CD4-positive, alpha-beta T cell treated with Interleukin-21 for 1 hour (primary cell): Measurements from ENCODE around the gene KLHL29.

Source experiments
- DNase-seq: peaks from one replicate; pipeline ENCODE4 v3.0.0-alpha.2; 2020

KLHL29 gene

DNA sequence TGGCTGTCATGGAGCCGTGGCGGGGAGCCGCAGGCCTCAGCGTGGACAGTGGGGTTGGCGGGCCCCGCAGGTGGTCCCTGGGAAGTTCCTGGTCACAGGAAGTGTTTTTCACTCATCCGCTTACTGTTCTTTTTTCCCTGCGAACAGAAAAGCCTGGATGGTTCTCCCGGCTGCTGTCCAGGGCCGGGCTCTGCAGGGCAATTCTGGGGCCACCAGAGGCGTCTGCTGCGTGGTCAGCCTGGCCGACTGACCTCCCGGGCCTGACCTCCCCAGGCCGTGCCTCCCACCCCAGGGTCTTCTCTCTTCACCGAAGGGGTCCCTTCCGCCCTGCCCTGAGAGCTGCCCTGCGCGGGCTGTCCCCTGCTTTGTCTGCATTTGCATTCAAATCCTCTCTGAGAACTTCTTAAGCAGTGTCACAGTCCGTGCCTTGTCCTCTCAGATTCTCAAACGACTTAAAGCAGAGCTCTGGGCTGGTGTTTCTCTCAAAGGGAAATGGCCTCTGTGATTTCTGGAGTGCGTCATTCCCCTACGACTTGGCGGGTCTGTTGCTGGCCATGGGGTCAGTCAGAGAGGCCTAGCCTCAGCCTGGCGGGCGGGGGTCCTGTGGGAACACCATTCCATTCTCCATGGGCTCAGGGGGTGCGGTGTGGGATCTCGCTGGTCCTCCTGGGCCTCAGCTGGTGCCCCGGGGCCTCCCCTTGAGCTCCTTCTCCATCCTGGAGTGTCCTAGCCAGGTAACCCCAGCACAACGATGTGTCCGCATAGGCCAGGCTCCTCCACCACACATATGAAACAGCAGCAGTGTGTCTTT, 38.3 kb downstream of the KLHL29 start:
- no peak for DNase-seq

DNA sequence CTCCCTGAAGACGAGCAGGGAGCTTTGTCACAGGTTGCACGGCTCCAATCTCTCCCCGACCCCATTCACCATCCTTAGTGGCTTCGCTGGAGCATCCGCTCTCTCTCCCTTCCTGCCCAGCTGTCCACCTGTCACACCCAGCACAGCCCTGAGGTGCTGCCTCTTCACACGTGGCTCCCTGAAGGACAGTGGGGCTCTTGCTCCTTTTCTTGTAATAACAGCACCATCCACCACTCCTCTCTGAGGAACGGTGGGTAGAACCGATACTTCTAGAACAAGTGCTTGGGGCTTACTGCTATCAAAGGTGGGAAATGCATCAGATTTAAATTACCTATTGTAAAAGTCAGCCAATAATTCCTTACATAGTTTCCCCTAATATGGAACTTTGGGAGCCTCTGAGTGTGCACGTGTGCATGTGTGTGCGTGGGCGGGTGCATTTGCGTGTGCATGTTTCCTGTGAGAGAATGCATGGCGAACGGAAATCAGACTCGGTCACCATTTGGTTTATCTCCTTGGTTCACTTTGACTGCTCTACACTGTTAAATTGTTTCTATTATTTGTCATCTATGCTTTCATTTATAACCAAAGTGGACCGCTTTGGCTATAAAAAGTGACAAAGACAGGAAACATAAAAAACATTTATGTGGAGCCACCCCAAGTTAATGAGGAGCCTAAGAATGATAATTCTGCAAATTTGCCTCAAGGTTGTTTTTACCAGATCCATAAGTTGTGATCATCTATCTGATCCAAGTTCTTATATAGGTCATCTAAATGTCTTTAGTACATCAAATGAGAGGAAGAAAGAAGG, 39.1 kb downstream of the KLHL29 start:
- no peak for DNase-seq

- DNase-seq: no peak
Observed at GRCh38 chr2:23425338-23425871, 40.4 kb downstream of the KLHL29 start.

- no peak for DNase-seq
Observed at GRCh38 chr2:23425885-23426262, 40.9 kb downstream of the KLHL29 start.

- no peak for DNase-seq
Observed at GRCh38 chr2:23426263-23426905, 41.4 kb downstream of the KLHL29 start.

GRCh38 chr2:23427350-23427749, 42.4 kb downstream of the KLHL29 start:
- no peak for DNase-seq

DNA sequence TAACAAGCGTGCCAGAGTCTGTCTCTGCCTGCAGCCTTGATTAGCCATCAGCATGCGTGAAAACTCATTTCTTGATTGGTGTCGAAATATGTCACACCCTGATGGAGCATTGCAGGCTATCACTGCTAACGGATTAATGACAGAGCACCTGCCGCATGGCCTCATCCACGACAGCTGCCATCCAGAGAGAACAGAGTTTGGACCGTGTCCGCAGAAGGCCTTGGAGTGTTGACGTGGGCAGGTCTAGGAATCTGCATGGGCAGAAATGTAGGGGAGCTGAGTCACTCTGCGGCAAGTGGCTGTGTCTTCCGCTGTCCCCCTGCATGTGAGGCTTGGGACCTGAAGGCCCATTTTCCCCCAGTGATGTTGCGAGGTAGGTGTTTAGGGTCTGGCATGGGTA, 43.0 kb downstream of the KLHL29 start:
- DNase-seq: no peak

- no peak for DNase-seq
Observed at GRCh38 chr2:23429036-23429435, 44.1 kb downstream of the KLHL29 start.

GRCh38 chr2:23430263-23430662, 45.3 kb downstream of the KLHL29 start:
- no peak for DNase-seq

DNA sequence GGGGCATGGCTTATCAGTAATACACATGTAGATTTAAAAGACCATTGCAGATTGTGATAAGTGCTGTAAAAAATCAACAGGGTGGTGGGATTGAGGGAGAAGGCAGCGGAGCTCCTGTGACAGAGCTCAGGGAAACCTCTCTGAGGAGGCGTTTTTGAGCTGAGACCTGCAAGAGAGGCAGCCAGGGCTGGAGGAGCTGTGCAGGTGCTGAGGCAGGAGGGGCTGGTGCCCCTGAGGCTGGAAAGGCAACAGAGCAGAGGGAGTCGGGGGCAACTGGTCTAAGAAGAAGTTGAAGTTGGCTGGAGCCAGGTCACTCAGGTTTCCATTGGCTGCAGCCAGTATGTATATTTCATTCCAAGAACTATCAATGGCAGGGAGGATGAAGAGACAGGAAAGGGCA, 47.6 kb downstream of the KLHL29 start:
- no peak for DNase-seq

DNA sequence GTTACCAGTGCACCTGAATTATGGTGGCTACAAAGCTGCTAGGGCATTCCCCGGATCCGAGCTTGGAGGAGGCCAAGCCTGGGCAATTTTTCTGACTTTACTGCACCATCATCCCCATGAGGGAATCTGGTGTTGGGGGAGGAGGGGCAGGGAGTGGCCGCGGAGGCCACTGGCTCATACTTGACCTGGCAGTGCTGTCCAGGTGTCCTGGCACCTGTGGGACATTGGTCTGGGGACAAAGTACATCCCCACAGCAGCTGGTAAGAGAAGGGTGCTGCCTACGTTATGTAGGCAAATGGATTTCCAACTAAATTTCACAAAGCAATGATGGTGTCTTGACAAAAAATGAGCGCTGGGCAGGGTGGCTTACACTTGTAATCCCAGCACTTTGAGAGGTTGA, 48.3 kb downstream of the KLHL29 start:
- DNase-seq: no peak

DNA sequence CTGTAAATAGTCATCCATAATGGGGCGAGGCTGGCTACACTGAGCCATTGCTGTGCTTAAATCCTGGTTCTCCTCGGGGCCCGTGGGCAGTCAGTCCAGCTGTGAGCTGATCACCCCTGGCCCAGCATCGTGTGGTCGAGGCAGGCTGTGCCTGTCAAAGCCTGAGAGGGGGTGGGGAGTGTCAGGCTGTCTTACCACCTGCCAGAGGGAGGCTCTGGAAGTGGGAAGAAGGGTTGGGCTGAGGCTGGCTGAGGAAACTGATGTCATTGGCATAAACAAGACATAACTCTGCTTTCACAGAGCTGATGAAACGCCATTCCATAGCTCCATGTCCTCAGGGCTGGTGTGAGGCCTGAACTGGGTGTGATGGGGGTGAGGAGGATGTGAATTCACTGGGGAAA, 49.7 kb downstream of the KLHL29 start:
- no peak for DNase-seq

DNA sequence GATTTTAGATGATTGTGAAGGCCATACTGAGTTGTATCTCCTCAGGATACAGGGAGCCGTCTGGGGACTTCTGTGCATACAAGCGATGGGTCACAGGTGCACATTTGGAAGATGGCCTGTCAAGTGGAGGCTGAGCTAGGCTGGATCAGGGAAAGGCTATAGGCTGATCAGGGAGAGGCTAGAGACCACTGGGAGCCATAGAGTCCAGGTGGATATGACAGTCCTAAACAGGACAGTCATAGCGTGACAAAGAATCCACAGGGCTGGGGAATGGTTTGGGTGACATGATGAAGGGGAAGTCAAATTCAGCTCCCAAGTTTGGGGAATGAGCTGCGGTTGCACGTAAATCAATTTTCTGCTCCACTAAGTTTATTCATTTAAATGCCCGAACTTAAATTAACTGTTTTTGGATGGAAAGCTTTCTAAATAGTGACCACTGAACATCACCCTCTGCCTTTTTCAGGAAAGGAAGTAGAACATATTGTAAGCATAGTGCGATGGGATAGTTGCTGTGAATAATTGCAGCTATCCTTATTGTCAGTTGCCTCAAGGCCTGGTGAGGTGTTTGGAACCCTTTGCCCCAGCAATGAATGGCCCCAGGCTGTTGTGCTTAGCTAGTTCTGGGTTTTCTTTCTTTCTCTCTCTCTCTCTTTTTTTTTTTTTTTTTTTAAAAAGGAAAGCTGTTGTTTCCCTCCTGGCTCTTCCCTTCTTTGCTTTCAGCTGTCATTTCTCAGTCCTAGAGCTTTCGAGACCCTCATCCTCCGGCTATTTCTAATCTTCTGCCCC, 50.5 kb downstream of the KLHL29 start:
- no peak for DNase-seq

GRCh38 chr2:23436346-23437098, 51.5 kb downstream of the KLHL29 start:
- DNase-seq: no peak

GRCh38 chr2:23441414-23441813, 56.4 kb downstream of the KLHL29 start:
- DNase-seq: no peak

- DNase-seq: no peak
Observed at GRCh38 chr2:23445450-23445868, 60.5 kb downstream of the KLHL29 start.

DNA sequence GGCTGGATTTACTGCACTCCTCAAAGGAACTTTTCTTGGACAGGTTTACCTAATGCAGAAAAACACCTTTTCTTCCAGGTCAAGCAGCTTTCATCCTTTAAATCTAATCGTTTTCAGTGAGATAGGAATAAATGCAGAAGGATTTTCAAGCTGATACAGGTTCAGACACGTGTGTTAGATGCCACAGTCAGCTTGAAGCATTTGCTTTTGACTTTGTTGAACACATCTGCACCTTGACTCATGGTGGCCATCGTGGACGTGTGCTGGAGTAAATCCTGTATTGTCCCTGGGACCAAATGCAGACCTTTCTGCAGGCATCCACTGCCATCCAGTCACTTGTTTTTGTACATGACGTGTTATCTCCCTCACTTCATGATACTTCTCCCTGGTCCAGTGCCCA, 61.9 kb downstream of the KLHL29 start:
- no peak for DNase-seq

GRCh38 chr2:23447405-23447804, 62.4 kb downstream of the KLHL29 start:
- DNase-seq: no peak

GRCh38 chr2:23448906-23449305, 63.9 kb downstream of the KLHL29 start:
- DNase-seq: no peak

DNA sequence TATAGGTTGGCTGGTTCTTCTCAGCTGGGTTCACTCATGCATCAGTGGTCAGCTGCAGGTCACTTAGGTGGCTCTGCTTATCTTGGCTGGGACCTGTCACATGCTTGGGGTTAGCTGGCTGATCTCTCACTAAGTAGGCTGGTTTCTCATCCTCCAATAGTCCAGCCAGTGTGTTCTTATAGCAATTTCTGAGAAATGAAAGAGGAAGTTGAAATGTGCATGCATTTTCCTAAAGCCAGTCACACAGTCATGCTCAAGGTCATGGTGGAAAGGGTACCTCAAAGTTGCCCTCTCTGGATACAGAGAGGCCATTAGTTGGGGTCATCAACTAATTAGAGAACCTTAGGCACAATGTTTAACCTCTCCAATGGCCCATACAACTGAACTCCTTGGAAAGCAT, 64.4 kb downstream of the KLHL29 start:
- DNase-seq: no peak

DNA sequence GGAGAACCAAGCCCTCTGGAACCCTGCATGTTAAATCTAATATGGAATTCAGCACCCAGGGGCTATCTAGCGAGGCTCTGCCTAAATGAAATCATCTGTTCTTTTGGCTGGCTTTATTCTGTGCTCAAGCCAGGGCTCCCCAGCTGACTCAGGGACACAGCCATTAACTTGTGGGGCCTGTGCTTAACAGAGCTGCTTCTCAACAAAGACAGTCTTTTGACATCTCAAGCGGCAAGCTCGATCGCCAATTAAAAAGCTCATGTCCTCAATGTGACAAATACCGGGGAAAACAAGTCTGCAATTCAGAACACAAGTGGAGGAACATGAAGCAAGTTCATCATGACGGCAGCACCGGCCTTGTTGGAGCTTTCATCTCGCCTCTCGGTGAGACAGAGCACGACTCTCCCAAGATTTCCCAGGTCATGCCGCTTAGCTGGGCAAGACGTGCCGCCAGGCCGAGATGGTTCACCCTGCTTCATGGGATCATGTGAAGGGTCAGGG, 64.9 kb downstream of the KLHL29 start:
- no peak for DNase-seq

- DNase-seq: no peak
Observed at GRCh38 chr2:23452372-23452771, 67.4 kb downstream of the KLHL29 start.
